A673 (cell line): ENCODE data around the gene CFAP58. TPM values are rescaled to one million over a fixed set of nuclear protein-coding genes. Genes with fewer than 3 reads are reported as not detected.
A peak's percentile ranks its signal among the peaks of the same experiment; 100 is the strongest.

Experiments
- BruUV-seq: library from RNA; stranded (reverse); fragments of 400-500 nt; replicated peaks from 2 replicates; lab custom pipeline; 2021; lab: Mats Ljungman, UMichigan
- CTCF ChIA-PET: fragments of 300-600 bp; sonication (Branson Sonifier 250); formaldehyde crosslinking; loops from one replicate; lab custom pipeline; 2022; ENCODE audit warnings: antibody characterized with exemption; lab: Charles Lee
- POLR2A ChIA-PET: fragments of 300-600 bp; sonication (Branson Sonifier 250); formaldehyde crosslinking; loops from one replicate; lab custom pipeline; 2022; ENCODE audit warnings: antibody characterized with exemption; ENCODE audit not compliant: low non-redundant PET; lab: Charles Lee
- DNase-seq: peaks from one replicate; pipeline ENCODE4 v3.0.0-alpha.2; 2015; ENCODE audit warnings: low spot score
- H3K27ac ChIP-seq: fragments of 200-600 bp; sonication (generic); 2 replicates; pipeline ENCODE4 v1.5.1; 2016; ENCODE audit warnings: mixed run types, low read depth, mild to moderate bottlenecking, mixed read lengths, antibody characterized with exemption, low read length; ENCODE audit not compliant: poor library complexity, severe bottlenecking
- H3K27me3 ChIP-seq: fragments of 200-600 bp; sonication (generic); replicated peaks from 2 replicates; pipeline ENCODE4 v1.6.1; 2017; ENCODE audit warnings: mixed run types, low read depth, mild to moderate bottlenecking, mixed read lengths, antibody characterized with exemption, low read length; ENCODE audit not compliant: insufficient read depth, poor library complexity
- H3K36me3 ChIP-seq: fragments of 200-600 bp; sonication (generic); 2 replicates; pipeline ENCODE4 v1.6.1; 2016; ENCODE audit warnings: mixed run types, mild to moderate bottlenecking, mixed read lengths, antibody characterized with exemption, low read length; ENCODE audit not compliant: insufficient read depth, poor library complexity, severe bottlenecking
- H3K4me1 ChIP-seq: fragments of 200-600 bp; sonication (generic); 2 replicates; pipeline ENCODE4 v1.6.1; 2017; ENCODE audit warnings: mixed run types, mild to moderate bottlenecking, mixed read lengths, antibody characterized with exemption, low read length; ENCODE audit not compliant: insufficient read depth, poor library complexity, severe bottlenecking
- H3K4me3 ChIP-seq: fragments of 200-600 bp; sonication (generic); 2 replicates; pipeline ENCODE4 v1.5.1; 2016; ENCODE audit warnings: low read depth, mixed run types, mild to moderate bottlenecking, mixed read lengths, low read length; ENCODE audit not compliant: poor library complexity, severe bottlenecking
- H3K9me3 ChIP-seq: fragments of 200-600 bp; sonication (generic); 2 replicates; pipeline ENCODE4 v1.6.1; 2016; ENCODE audit warnings: mixed run types, low read depth, mild to moderate bottlenecking, mixed read lengths, antibody characterized with exemption, low read length; ENCODE audit not compliant: poor library complexity, severe bottlenecking
- EZH2 ChIP-seq: fragments of 200-600 bp; sonication (generic); IDR thresholded peaks from 2 replicates; pipeline ENCODE4 v1.6.1; 2017; ENCODE audit warnings: borderline replicate concordance, low read depth, mild to moderate bottlenecking, mixed read lengths, antibody characterized with exemption, low read length; ENCODE audit not compliant: poor library complexity, severe bottlenecking
- intact Hi-C: fragments of 100-400 bp; cut with micrococcal nuclease; formaldehyde crosslinking; loops from one replicate; pipeline ENCODE4 v1.10.0; 2022; ENCODE audit not compliant: unreplicated experiment
- total RNA-seq: library from RNA; stranded (reverse); gene quantifications from 2 replicates; pipeline ENCODE4 v1.2.3, GENCODE V29; 2021
- TF ChIP-seq, protein P1 (sequence below): fragments of 300-800, 200-600 bp; sonication (generic); conservative IDR thresholded peaks from 2 replicates; pipeline ENCODE4 v1.5.1; 2017; ENCODE audit warnings: low read depth, mild to moderate bottlenecking, antibody characterized with exemption, low read length, moderate library complexity, mixed read lengths

CFAP58 gene
- total RNA-seq, 1 experiment from 2014 or later: 0.17 TPM

- intact Hi-C loops: no loop called here
- DNase-seq: no peak
- ChIA-PET POLR2A (no interaction called here), CTCF (no interaction called here)
- Histone ChIP-seq H3K27me3 (peaks cover 11% of the 10 kb centered on the region), H3K4me3 (no peak overlapping the region), H3K36me3 (no peaks in the 10 kb centered on the region), H3K9me3 (no peaks in the 10 kb centered on the region), H3K4me1 (no peaks in the 10 kb centered on the region), H3K27ac (no peak overlapping the region)
- BruUV-seq: no TSS peak
- no peak for TF ChIP-seq EZH2
- TF ChIP-seq, protein P1, sequence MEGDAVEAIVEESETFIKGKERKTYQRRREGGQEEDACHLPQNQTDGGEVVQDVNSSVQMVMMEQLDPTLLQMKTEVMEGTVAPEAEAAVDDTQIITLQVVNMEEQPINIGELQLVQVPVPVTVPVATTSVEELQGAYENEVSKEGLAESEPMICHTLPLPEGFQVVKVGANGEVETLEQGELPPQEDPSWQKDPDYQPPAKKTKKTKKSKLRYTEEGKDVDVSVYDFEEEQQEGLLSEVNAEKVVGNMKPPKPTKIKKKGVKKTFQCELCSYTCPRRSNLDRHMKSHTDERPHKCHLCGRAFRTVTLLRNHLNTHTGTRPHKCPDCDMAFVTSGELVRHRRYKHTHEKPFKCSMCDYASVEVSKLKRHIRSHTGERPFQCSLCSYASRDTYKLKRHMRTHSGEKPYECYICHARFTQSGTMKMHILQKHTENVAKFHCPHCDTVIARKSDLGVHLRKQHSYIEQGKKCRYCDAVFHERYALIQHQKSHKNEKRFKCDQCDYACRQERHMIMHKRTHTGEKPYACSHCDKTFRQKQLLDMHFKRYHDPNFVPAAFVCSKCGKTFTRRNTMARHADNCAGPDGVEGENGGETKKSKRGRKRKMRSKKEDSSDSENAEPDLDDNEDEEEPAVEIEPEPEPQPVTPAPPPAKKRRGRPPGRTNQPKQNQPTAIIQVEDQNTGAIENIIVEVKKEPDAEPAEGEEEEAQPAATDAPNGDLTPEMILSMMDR: no peak
These were observed 127.2 kb downstream of the CFAP58 start for GRCh38 chr10:104480797-104481196.

GRCh38 chr10:104483582-104483981 lies 129.9 kb downstream of the CFAP58 start:
- BruUV-seq: no TSS peak
- ChIA-PET POLR2A (no interaction called here), CTCF (no interaction called here)
- intact Hi-C loops: no loop called here
- TF ChIP-seq EZH2: no peak
- TF ChIP-seq, protein P1: no peak
- Histone ChIP-seq H3K27me3 (peaks cover 5% of the 10 kb centered on the region), H3K9me3 (no peaks in the 10 kb centered on the region), H3K4me3 (no peak overlapping the region), H3K36me3 (no peaks in the 10 kb centered on the region), H3K4me1 (no peaks in the 10 kb centered on the region), H3K27ac (no peak overlapping the region)
- DNase-seq: no peak

- Histone ChIP-seq H3K27me3 (peaks cover 5% of the 10 kb centered on the region), H3K4me1 (no peaks in the 10 kb centered on the region), H3K9me3 (no peaks in the 10 kb centered on the region), H3K27ac (no peak overlapping the region), H3K4me3 (no peak overlapping the region), H3K36me3 (no peaks in the 10 kb centered on the region)
- DNase-seq: no peak
- ChIA-PET POLR2A (no interaction called here), CTCF (no interaction called here)
- intact Hi-C loops: no loop called here
- no peak for TF ChIP-seq EZH2
- TF ChIP-seq, protein P1: peak; percentile 39
- BruUV-seq: no TSS peak
These were observed 132.0 kb downstream of the CFAP58 start for GRCh38 chr10:104485632-104486031.
